Measurements from ENCODE around the gene GPR31.

DNA sequence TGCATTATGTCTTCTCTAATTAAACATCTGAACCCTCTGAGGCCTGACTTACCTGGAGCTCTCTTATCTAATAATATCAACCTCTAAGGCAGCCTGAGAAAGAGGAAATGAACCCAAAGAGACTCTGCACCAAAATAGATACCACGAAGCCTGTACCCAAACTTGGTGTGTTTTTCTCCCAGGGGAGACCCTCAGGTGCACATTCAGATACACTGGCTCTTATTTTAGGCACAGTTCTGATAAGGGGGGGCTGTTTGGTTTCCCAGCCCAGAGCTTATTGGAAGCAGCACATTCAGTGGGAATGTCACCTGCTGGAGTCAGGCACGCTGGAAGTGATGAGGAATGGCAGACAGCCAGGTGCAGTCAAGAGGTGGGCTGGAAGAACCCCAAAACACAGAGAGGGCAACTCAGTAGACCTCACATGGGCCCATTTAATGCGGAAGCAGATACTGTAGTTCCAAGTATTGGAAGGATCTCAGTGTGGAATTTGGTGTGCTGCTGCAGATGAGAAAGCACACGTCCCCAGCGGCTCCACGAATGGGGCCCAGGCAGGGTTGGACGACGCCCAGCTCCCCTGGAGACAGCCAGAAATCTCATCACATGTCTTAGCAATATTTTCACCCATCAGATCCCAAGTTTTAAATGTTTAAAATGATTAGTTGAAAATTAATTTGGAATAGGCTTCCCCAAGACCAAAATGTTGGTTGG is 44.6 kb downstream of the GPR31 start:
- TF ChIP-seq CEBPB (IDR thresholded peaks at IDR 0.05) (no peak), TEAD4 (IDR thresholded peaks at IDR 0.05) (no peak)
- TF ChIP-seq, protein P1, sequence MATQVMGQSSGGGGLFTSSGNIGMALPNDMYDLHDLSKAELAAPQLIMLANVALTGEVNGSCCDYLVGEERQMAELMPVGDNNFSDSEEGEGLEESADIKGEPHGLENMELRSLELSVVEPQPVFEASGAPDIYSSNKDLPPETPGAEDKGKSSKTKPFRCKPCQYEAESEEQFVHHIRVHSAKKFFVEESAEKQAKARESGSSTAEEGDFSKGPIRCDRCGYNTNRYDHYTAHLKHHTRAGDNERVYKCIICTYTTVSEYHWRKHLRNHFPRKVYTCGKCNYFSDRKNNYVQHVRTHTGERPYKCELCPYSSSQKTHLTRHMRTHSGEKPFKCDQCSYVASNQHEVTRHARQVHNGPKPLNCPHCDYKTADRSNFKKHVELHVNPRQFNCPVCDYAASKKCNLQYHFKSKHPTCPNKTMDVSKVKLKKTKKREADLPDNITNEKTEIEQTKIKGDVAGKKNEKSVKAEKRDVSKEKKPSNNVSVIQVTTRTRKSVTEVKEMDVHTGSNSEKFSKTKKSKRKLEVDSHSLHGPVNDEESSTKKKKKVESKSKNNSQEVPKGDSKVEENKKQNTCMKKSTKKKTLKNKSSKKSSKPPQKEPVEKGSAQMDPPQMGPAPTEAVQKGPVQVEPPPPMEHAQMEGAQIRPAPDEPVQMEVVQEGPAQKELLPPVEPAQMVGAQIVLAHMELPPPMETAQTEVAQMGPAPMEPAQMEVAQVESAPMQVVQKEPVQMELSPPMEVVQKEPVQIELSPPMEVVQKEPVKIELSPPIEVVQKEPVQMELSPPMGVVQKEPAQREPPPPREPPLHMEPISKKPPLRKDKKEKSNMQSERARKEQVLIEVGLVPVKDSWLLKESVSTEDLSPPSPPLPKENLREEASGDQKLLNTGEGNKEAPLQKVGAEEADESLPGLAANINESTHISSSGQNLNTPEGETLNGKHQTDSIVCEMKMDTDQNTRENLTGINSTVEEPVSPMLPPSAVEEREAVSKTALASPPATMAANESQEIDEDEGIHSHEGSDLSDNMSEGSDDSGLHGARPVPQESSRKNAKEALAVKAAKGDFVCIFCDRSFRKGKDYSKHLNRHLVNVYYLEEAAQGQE (IDR thresholded peaks at IDR 0.05; ENCODE audit: low read depth): no peak
